Dedifferentiated amniotic fluid mesenchymal stem cell (primary cell): ENCODE measurements around the gene DNAH7.

Source experiments
- DNase-seq: peaks from one replicate; pipeline ENCODE4 v3.0.0-alpha.2; 2016; ENCODE audit errors: extremely low spot score

DNAH7 gene

DNA sequence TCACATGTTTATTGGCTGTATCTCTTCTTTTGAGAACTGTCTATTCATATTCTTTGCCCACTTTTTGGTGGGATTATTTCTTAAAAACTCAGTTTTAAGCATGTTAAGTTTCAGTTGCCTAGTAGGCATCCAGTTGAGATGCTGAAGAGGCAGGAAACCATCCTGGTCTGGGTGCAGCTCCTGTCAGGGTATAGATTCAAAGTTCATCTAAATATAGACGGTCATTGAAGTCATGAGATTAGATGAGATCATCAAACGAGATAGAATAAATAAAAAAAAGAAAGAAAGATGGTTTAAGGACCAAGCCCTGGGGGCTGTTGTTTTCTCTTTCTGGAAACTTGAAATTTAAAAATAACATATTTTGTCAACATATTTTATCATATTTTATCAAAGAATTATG, 9.2 kb upstream of the DNAH7 start:
- no peak for DNase-seq

DNA sequence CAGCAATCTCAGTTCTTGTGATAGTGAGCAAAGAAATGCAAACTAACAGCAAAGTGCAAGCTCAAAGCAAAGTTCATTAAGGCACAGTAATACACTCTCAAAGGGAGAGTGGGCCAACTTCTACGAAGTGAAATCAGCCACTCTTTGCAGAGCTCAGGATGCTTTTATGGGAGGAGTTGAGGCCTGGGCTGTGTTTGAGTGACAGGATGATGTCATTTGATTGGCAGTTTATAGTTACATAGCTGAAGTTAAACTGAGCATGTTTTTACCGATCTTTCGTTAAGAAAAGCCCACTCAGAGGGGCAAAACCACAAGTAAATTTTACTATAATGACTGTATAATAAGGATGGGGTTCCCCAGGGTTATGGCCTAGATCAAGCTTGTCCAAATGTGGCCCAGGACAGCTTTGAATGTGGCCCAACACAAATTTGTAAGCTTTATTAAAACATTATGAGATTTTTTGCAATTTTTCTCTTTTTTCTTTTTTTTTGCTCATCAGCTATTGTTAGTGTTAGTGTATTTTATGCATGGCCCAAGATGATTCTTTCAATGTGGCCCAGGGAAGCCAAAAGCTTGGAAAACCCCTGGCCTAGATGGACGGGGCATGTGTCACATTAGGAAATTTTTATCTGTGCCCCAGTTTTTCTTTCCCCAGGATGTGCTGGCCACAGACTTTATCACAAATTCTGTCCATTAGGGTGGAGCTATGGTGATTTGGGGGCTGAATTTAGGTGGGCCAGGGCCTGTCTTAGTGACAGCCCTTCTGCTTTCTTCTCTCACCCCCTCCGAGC, 8.3 kb upstream of the DNAH7 start:
- DNase-seq = no peak

DNA sequence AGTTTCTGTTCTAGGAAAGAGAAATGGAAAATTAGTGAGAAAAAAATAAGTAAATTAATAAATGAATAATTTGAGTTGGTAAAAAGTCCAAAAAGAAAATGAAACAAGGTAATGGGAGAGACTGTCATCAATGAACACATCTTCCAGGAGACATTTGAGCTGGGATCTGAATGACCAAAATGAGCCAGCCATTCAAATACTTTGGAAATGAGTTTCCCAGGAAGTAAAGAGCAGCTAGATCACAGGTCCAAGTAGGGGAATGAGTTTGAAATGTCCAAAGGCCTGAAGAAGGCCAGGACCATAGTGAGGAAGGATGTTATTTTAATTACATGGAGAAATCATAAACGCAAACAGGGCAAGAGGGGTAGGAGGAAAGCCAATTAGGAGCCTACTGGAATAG, 6.6 kb upstream of the DNAH7 start:
- no peak for DNase-seq

DNA sequence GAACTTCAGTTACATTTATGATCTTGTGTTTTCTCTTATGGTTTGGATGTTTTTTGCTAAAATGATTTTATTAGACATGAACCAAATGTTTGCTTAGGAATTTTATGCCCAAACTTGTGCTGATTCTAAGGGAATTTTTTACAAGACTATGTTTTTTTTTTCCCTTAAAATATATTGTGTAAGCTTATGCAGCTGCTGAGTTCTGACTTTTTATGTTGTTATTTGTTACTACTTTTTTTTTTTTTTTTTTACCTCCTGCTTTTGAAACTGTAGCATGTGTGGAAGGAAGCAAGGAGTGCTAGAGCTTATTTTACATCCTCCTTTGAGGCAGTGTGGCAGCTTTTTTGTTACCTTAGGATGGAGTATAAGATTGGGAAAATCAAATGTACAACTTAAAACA, 6.0 kb upstream of the DNAH7 start:
- no peak for DNase-seq

DNA sequence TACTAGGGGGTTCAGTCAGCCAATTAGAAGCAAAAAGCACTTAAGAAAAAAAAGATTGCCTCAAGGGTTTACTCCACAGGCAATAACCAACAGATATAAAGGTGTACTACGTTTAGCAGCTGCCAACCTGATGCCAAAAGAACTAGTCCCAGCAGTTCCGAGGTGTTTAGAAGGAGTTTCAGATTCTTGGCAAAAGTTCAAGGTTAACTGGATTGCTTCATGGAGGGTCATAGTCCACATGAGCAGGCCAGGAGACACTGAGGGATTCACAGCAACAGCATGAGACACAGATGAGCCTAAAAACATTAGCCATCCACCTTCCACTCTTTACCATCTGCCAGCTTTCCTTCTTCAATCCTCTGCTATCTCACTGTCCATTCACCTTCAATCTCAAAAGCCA, 4.9 kb upstream of the DNAH7 start:
- no peak for DNase-seq

DNA sequence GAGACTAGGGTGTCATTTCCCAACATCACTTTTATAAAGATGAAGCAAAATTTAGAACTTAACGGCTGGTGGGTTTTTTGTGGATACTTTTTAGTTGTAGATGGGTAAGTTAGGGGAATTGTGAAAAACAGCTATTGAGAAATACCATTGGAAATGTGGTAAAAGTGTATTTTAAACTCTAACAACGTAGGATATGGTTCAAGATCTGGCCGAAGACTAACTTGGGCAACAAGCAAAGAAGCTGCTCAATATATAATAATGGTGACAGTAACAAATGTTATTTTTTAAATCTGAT, 1.6 kb downstream of the DNAH7 start:
- no peak for DNase-seq

DNA sequence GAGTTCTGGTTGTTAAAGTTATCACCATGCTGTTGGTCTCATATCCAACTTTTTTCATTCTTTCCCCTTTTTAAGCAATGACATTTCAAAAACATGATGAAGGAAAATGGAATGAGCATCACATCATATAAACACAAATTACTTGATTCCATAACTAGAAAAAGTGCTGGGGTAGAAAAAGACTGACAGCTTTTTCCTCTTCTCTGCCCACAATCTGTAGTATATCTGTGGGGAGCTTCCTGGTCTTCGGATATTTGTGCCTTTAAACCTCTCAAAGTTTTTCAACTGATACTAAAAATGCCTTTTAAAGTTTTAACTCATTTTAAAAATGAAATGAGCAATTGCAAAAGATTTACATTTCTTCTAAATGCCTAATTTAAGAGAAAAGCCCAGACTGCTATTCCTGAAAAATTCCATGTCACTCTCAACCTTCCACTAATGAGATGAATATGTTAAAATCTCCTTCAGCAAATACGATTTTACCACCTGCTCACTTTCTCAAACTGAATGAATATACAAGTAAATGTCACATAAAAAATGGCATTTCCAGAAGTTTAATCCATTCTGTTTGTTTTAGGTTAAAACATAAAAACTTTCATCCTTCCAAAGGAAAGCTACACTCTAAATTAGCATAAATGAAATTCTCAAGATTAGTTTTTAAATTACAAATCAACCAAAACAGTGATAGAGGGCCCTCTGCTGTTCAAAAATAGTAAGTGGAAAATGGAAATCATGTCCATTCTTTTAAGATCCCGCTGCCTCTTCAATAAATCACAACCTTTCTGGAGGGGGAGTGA, 2.1 kb downstream of the DNAH7 start:
- DNase-seq = peak; percentile 30

DNA sequence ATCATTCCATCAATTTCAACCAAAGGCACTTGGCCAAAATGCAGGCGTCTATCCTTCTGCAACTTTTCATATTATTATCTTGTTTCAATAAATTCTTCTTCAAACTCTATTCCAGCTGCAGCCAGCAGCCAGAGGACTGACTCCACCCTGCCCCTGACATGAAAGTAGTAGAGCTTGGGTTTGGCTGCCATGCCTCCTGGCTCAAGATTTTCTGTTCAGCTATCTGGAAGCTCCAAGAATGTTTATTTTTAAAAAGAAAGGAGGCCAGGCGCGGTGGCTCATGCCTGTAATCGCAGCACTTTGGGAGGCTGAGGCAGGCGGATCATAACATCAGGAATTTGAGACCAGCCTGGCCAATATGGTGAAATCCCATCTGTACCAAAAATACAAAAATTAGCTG, 4.9 kb downstream of the DNAH7 start:
- no peak for DNase-seq

DNA sequence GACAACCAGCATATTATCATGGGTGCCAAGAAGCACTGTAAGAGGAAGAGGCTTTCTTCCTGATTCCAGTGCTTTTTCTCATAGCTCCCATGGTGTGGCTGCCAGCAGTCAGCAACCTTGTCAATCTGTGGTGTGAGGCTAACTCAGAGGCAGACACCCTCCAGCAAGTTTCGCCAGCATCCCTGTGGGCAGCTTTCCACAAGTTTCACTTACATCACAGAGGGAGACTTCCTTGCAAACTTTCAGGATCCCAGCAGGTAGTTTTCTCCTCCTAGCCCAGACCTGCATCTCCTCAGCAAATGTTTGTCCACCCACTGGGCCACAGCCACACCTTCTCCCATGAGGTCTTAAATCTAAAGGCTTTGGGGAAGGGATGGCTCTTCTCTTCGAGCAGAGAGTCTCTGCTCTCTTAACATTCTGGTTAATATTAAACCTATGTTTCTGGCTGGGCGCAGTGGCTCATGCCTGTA, 9.1 kb downstream of the DNAH7 start:
- DNase-seq = no peak

DNA sequence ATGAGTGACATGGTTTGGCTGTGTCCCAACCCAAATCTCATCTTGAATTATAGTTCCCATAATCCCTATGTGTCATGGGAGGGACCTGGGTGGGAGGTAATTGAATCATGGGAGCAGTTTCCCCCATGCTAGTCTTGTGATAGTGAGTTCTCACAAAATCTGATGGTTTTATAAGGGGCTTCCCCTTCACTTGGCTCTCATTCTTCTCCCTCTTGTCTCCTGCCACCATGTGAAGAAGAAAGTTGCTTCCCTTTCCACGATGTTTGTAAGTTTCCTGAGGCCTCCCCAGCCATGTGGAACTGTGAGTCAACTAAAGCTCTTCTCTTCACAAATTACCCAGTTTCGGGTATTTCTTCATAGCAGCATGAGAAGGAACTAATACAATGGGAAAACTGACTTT, 14.0 kb downstream of the DNAH7 start:
- DNase-seq = no peak

DNA sequence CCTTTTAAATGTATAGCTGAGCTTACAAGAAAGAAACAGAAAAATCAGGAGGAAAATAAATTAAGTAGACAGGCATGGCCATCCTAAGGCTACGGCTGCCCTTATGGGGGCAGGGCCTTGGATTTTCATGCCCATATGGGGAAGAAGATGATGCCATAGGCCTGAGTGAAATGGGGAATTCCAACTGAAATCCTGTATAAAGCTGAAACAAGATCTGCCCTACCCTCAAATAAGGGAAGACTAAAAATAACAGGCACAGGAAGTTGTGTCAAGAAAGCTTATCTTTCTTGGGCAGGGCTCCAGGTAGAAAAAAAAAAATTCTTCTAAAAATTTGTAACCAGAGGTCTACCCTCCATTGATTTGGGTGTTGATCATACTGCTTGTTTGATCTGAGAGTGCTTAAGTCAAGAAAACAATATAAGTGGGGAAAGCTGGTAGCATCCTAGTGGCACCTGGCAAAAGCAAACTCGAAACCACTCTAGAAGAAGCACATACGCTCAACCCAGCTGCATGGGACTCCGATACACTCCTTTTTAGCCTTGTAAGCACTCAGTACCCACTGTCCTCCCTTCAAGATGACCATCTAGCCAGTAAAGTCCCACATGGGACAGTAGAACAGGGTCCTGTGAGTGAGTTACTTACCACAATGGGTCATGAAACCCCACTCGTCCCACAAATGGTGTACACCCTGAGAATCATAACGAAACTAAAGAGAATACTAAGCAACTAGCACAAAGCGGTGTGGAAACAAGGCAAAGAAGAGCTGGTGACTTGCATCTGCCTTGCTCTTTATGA, 22.3 kb downstream of the DNAH7 start:
- no peak for DNase-seq

DNA sequence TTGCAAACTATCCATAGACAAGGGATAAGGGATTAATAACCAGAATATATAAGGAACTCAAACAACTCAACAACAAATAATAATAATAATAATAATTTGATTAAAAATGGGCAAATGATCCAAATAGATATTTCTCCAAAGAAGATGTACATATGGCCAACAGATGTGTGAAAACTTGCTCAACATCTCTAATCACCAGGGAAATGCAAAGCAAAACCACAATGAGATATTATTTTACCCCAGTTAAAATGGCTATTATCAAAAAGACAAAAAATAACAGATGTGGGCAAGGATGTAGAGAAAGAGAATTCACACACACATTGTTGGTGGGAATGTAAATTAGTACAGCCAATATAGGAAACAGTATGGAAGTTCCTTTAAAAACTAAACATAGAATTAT, 26.9 kb downstream of the DNAH7 start:
- no peak for DNase-seq

DNA sequence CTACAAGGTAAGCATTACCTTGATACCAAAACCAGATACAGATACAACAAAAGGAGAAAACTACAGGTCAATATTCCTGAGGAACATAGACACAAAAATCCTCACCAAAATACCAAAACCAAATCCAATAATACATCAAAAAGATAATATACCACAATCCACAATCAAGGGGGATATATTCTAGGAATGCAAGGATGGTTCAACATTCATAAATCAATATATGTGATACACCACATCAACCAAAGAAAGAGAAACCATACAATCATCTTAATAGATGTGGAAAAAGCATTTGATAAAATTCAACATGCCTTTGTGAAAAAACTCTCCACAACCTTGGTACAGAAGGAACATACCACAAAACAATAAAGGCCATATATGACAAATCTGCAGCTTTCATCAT, 28.4 kb downstream of the DNAH7 start:
- DNase-seq = no peak

DNA sequence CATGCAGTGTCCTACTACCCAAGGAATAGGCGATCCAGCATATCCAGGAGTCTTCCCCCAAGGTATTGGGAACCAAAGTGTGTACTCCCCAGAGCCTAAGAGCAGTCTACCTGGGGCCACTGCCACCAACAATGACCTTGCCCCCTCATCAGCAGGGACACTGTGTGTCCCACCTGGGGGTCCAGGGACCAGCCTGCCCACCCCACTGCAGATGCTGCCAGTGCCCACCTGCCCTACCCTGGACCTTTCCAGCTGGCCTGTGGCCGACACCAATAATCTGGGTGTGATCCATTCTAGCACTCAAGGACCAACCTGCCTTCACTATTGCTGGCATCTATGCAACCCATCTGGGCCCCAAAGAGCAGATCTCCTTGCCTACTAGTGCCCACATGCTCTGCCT, 32.2 kb downstream of the DNAH7 start:
- DNase-seq = no peak

DNA sequence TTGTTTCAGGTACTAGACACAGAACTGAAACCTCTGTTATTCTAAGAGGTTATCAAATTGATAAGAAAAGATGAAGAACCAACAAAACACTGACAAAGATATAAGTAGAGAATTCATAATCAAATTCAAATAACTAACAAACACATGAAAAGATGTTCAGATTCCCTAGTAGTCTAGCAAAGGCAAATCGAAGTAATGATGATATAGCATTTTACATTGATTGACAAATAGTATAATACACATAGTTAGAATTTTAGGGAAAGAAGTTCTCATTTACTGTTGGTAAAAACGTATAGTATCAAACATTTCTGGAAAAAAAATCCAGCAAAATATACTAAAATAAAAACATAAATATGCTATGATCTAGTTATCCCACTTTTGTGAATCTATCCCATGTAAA, 50.6 kb downstream of the DNAH7 start:
- DNase-seq = no peak

DNA sequence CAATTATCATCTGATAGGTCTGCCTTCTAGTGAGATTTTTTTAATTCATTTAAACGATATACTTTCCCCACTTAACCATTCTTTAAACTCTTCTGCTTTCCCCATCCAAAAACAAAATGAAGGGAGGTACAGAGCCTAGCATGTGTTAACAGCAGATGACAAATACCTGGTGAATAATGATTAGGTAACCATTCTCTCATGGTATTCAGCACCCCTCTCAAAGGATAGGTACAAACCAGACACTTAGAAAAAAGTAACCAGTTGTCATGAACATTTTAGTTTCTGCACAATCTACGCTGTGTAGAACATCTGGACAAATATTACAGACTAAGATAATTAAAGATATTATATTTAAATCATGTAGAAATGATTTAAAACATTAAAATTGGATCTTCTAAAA, 56.3 kb downstream of the DNAH7 start:
- no peak for DNase-seq

DNA sequence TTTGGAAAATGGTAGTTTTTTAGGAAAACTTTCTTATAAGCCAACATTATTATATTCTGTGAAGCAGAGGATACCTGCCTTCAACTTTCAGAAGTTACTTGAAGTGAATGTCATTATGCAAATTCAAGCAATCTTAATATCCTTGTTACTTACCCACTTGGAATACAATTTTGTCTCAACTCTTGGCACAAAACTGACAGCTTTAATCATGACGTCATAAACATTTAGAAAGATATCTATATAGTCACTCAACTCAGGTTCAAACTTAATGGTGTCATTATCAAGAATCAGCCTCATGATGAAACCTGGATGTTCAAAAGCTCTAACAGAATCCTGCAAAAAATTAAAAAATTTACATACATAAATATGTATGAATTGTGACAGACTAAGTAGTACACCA, 68.1 kb downstream of the DNAH7 start:
- DNase-seq = no peak

DNA sequence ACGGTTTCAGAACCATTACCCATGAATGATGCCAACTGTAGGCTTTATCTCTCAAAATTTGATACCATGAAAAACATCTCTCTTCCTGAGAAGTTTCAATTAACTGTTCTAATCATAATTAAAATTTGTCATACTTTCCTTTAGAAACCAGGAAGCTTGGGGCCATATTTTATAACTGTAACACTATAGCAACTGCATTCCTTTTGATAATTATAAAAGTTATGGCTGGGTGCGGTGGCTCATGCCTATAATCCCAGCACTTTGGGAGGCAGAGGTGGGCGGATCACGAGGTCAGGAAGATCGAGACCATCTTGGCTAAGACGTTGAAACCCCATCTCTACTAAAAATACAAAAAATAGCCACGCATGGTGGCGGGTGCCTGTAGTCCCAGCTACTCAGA, 70.6 kb downstream of the DNAH7 start:
- no peak for DNase-seq

DNA sequence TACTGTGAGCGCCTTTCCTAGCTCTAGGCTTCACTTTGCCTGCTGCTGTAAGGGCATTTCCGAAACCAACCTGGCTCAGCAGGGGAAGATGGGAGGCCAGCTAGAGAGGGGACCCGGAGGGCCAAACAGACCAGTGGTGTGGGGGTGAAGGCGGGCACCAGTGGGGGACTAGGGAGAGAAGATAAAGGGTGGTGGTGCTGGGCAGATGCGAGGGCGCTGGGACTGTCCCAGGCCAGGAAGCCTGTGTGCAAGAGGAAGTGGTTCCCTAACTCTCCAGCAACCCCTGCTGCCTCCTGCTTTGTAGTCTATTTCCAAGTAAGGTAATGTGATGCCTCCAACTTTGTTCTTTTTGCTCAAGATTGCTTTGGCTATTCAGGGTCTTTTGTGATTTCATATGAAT, 73.1 kb downstream of the DNAH7 start:
- DNase-seq = no peak

DNA sequence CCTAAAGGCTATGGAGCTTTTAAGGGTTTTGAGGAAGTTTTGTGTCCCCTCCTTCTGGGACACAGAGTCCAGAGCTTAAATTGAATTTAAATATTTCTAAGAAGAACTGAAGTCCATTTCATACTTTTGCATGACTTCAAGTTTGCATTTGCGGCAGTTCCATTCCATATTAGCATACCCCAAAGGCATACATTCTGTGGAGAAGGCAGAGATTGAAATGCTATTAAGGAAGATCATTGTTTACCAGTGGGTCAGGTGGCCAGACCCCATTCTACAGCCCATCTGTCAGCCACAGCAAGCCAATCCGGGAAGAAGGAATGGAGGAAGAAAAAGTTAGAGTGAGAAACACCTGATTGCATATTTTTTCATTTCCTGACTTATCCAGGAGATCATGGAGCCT, 75.0 kb downstream of the DNAH7 start:
- DNase-seq = no peak

DNA sequence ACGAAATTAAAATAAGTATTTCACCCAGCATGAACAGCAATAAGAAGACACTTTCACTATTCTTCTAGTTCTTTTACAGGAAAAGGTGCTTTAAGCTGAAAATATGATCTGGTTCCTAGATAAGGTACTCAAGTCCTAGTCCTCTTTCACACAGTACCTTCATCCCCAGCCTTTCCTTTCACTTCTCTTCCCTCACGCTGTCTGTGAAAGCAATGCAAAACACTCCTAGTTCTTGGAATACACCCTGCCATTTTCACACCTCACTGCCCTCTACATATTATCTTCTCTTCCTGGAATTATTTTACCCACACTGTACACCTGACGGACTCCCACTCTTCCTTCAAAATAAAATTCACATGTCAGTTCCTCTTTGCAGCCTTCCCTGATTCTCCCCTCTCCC, 82.9 kb downstream of the DNAH7 start:
- no peak for DNase-seq

DNA sequence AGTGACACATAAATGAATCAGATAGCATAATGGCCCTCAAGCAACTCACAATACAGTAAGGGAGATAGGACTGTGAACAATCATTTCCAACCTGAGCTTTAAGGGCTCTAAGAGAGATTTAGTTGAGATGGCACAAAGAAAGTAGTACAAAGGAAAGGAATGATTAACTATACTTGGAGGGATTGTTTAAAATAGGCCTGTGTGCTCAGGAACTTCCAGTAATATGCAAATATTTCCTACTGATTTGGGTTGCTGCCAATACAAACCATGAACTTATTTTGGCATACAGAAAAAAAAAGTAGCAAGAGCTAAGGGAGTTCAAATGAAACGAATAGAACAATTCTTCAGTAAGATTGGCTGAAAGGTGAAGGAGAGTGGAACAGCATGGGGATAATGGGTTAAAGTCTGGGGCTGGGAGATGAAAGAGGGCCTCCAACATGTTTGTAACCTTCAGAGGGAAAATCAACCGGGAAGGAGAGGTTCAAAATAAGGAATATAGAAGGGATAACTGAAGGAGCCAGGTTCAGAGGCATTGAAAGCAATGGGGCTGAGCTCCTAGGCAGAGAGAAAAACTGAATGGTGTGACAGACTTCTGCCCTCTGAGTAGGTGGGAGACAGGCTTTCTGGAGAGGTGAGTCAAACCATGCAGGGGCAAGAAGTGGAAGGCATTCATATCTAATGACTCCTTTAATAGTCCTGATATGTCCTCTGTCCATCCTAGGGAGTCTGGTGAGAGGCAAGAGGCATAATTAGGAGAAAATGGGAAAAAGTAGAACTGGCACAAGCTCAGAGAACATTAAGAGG, 83.5 kb downstream of the DNAH7 start:
- no peak for DNase-seq
